HEK293 (cell line): ENCODE measurements around the gene TRAPPC8.

ENCODE experiments used
- GLI4 ChIP-seq: fragments of 450-650 bp; formaldehyde crosslinking; IDR thresholded peaks from 2 replicates; pipeline ENCODE4 v1.5.1; 2016; ENCODE audit warnings: missing biosample characterization, missing genetic modification characterization
- ZBTB7A ChIP-seq: fragments of 450-650 bp; formaldehyde crosslinking; IDR thresholded peaks from 2 replicates; pipeline ENCODE4 v1.5.1; 2016; ENCODE audit warnings: low read depth, missing biosample characterization, missing genetic modification characterization
- ZNF133 ChIP-seq: fragments of 450-650 bp; formaldehyde crosslinking; IDR thresholded peaks from 2 replicates; pipeline ENCODE4 v1.5.1; 2016; ENCODE audit warnings: missing biosample characterization, missing genetic modification characterization
- ZNF214 ChIP-seq: fragments of 450-650 bp; formaldehyde crosslinking; IDR thresholded peaks from 2 replicates; pipeline ENCODE4 v1.5.1; 2017; ENCODE audit warnings: missing biosample characterization, mild to moderate bottlenecking, missing genetic modification characterization, borderline replicate concordance
- ZNF350 ChIP-seq: fragments of 450-650 bp; formaldehyde crosslinking; IDR thresholded peaks from 2 replicates; pipeline ENCODE4 v1.5.0; 2017; ENCODE audit warnings: missing biosample characterization, mild to moderate bottlenecking, missing genetic modification characterization
- ZNF654 ChIP-seq: fragments of 450-650 bp; formaldehyde crosslinking; IDR thresholded peaks from 2 replicates; pipeline ENCODE4 v1.5.1; 2016; ENCODE audit warnings: low read depth, missing biosample characterization, missing genetic modification characterization
- ZNF660 ChIP-seq: fragments of 450-650 bp; IDR thresholded peaks from 2 replicates; pipeline ENCODE4 v1.5.1; 2018; ENCODE audit warnings: missing biosample characterization, mild to moderate bottlenecking, missing genetic modification characterization
- ZNF776 ChIP-seq: fragments of 450-650 bp; formaldehyde crosslinking; IDR thresholded peaks from 2 replicates; pipeline ENCODE4 v1.5.0; 2017; ENCODE audit warnings: missing biosample characterization, missing genetic modification characterization, borderline replicate concordance
- TF ChIP-seq, protein P1 (sequence below): fragments of 450-650 bp; formaldehyde crosslinking; IDR thresholded peaks from 2 replicates; pipeline ENCODE4 v1.5.1; 2016; ENCODE audit warnings: missing biosample characterization, missing genetic modification characterization
- TF ChIP-seq, protein P2 (sequence below): fragments of 450-650 bp; formaldehyde crosslinking; IDR thresholded peaks from 2 replicates; pipeline ENCODE4 v1.5.1; 2016; ENCODE audit warnings: missing biosample characterization, missing genetic modification characterization
- TF ChIP-seq, protein P3 (sequence below): sonication (generic); formaldehyde crosslinking; IDR thresholded peaks from 2 replicates; pipeline ENCODE4 v1.8.1; 2022; ENCODE audit warnings: mild to moderate bottlenecking, moderate library complexity, missing genetic modification reagents
- TF ChIP-seq, protein P4 (sequence below): fragments of 450-650 bp; formaldehyde crosslinking; IDR thresholded peaks from 2 replicates; pipeline ENCODE4 v1.5.1; 2016; ENCODE audit warnings: missing biosample characterization, missing genetic modification characterization, low read depth
- TF ChIP-seq, protein P5 (sequence below): fragments of 450-650 bp; IDR thresholded peaks from 2 replicates; pipeline ENCODE4 v1.5.1; 2018; ENCODE audit warnings: missing biosample characterization, mild to moderate bottlenecking, missing genetic modification characterization

DNA sequence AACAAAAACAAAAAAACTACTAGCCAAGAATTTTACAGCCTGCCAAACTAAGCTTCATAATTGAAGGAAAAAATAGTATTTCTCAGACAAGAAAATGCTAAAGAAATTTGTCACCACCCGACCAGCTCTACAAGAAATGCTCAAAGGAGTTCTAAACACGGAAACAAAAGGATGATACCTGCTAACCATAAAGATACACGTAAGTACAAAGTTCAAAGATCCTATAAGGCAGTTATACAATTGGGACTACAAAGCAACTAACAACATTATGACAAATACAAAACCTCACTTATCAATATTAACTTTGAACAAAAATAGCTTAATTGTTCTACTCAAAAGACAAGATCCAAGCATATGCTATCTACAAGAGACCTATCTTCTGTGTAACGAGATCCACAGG lies 64.6 kb downstream of the TRAPPC8 start:
- TF ChIP-seq, protein P1, sequence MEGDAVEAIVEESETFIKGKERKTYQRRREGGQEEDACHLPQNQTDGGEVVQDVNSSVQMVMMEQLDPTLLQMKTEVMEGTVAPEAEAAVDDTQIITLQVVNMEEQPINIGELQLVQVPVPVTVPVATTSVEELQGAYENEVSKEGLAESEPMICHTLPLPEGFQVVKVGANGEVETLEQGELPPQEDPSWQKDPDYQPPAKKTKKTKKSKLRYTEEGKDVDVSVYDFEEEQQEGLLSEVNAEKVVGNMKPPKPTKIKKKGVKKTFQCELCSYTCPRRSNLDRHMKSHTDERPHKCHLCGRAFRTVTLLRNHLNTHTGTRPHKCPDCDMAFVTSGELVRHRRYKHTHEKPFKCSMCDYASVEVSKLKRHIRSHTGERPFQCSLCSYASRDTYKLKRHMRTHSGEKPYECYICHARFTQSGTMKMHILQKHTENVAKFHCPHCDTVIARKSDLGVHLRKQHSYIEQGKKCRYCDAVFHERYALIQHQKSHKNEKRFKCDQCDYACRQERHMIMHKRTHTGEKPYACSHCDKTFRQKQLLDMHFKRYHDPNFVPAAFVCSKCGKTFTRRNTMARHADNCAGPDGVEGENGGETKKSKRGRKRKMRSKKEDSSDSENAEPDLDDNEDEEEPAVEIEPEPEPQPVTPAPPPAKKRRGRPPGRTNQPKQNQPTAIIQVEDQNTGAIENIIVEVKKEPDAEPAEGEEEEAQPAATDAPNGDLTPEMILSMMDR (tag by site-specific recombination): no peak
- no peak for TF ChIP-seq ZNF654 (tag by site-specific recombination)
- no peak for TF ChIP-seq ZNF776 (tag by site-specific recombination)
- TF ChIP-seq, protein P2, sequence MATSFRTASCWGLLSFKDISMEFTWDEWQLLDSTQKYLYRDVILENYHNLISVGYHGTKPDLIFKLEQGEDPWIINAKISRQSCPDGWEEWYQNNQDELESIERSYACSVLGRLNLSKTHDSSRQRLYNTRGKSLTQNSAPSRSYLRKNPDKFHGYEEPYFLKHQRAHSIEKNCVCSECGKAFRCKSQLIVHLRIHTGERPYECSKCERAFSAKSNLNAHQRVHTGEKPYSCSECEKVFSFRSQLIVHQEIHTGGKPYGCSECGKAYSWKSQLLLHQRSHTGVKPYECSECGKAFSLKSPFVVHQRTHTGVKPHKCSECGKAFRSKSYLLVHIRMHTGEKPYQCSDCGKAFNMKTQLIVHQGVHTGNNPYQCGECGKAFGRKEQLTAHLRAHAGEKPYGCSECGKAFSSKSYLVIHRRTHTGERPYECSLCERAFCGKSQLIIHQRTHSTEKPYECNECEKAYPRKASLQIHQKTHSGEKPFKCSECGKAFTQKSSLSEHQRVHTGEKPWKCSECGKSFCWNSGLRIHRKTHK (tag by site-specific recombination): no peak
- TF ChIP-seq ZBTB7A (tag by site-specific recombination): no peak
- TF ChIP-seq, protein P3, sequence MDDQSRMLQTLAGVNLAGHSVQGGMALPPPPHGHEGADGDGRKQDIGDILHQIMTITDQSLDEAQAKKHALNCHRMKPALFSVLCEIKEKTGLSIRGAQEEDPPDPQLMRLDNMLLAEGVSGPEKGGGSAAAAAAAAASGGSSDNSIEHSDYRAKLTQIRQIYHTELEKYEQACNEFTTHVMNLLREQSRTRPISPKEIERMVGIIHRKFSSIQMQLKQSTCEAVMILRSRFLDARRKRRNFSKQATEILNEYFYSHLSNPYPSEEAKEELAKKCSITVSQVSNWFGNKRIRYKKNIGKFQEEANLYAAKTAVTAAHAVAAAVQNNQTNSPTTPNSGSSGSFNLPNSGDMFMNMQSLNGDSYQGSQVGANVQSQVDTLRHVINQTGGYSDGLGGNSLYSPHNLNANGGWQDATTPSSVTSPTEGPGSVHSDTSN: no peak
- TF ChIP-seq, protein P4, sequence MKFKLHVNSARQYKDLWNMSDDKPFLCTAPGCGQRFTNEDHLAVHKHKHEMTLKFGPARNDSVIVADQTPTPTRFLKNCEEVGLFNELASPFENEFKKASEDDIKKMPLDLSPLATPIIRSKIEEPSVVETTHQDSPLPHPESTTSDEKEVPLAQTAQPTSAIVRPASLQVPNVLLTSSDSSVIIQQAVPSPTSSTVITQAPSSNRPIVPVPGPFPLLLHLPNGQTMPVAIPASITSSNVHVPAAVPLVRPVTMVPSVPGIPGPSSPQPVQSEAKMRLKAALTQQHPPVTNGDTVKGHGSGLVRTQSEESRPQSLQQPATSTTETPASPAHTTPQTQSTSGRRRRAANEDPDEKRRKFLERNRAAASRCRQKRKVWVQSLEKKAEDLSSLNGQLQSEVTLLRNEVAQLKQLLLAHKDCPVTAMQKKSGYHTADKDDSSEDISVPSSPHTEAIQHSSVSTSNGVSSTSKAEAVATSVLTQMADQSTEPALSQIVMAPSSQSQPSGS (tag by site-specific recombination): no peak
- no peak for TF ChIP-seq GLI4 (tag by site-specific recombination)
- no peak for TF ChIP-seq ZNF660 (tag by site-specific recombination)
- TF ChIP-seq ZNF133 (tag by site-specific recombination): no peak
- no peak for TF ChIP-seq ZNF214
- TF ChIP-seq ZNF350 (tag by site-specific recombination): no peak
- TF ChIP-seq, protein P5, sequence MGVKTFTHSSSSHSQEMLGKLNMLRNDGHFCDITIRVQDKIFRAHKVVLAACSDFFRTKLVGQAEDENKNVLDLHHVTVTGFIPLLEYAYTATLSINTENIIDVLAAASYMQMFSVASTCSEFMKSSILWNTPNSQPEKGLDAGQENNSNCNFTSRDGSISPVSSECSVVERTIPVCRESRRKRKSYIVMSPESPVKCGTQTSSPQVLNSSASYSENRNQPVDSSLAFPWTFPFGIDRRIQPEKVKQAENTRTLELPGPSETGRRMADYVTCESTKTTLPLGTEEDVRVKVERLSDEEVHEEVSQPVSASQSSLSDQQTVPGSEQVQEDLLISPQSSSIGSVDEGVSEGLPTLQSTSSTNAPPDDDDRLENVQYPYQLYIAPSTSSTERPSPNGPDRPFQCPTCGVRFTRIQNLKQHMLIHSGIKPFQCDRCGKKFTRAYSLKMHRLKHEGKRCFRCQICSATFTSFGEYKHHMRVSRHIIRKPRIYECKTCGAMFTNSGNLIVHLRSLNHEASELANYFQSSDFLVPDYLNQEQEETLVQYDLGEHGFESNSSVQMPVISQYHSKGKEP (tag by site-specific recombination): no peak
